Stimulated activated CD8-positive, alpha-beta memory T cell treated with anti-CD3 and anti-CD28 coated beads, Interleukin-15, amount 100 ng/mL, for 4 hours (primary cell): ENCODE results near the gene CHCHD3.

ENCODE experiments used
- DNase-seq, 2 donors: peaks; one replicate each; pipeline ENCODE4 v3.0.0-alpha.2; 2020; ENCODE audit warnings: low read depth in 2 of 2

Gene CHCHD3

DNA sequence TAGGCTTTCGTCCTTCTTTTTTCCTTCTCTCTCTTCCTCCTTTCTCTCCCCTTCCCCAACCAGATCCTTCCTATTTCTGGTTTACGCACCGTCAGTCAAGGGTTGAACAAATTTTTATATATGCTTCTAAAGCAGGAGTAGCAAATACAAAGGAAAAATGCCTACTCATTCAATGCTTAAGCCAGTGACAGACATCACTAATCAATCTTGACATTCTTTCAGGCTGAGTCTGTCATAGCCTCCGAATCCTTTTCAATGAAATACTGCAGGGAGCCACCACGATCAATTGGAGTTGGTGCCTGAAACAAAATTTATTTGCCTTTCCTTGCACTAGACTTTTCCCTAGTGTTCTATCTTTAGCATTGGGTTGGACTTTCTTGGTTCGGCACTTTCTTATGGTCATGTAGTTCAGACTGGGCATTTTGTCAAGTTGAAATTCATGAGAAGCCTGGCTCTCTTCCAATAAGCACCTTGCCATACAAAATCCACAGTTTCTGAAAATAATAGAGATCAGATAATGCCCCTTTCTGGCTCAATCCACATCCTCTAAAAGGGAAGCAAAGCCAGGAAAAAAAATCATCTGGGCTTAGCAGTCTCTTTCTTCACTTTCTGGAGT lies 266.1 kb downstream of the CHCHD3 start:
- no peak for DNase-seq

DNA sequence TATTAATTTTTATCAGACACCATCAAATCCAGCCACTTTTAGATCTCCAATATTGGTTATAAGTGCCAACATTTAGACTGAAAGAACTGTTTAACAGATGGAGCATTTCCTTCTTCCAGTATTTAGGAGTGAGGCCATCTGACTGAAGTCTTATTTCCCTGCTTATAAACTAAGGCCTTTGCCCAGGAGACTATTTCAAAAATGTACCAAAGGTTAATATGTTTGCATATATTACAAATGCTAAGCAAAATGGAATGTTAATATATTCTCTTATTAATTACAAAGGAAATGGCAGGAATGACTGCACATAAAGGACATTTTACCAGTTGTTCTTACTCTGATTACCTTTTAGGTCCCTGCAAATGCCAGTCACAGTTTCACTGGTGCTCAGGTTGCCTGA lies 266.8 kb downstream of the CHCHD3 start:
- no peak for DNase-seq

DNA sequence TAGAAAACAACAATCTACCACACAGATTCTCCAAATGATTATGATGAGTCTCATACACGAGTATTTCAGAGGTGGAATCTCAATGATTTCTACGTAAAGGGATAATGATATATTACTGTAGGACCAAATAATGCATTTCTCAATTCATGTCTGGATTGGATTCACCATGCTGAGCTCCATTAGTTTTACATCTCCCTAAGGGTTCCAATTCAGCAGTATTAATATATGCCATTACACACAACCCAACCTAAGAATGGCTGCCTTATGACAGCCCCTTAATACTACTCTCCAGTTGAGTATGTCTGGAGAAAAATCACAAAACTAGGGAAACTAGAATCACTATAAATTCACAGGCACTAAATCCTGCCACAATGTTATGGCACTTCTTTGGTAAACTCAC lies 271.3 kb downstream of the CHCHD3 start:
- no peak for DNase-seq

DNA sequence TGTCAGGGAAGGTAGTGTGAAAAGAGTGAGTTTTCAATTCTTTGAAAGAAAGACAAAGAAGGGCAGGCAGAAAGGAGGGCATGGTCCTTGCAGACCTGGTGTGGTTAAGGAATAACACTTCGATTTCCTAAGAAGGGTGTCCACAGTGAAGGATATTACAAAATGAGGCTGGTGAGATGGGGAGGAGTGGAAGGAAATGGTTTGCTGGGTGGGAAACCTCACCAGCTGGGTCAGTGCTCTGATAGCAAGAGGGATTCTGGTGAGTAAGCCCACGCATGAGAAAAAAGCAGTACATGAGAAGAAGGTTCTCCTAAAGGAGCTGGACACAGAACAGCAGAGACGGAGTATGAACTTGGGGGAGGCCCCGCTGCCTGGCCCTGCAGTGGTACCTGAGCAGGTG lies 275.1 kb downstream of the CHCHD3 start:
- no peak for DNase-seq

DNA sequence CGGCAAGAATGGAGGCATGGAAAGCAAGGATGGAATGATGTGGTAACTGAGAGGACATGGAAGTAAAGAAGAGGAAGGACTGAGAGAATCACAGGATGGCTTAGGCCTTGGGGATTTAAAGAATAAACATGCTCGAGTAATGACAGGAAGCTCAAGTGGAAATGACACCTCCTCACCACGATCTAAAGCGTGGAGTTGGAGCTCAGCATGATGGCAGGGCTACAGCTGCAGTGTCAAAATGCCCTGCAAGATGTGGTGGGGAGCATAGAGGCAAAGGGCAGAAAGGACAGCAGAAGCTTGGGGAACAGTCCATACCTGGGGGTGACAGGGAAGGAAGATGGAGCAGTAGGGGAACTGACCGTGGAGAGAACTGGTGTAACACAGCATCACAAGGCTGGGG lies 276.1 kb downstream of the CHCHD3 start:
- no peak for DNase-seq

DNA sequence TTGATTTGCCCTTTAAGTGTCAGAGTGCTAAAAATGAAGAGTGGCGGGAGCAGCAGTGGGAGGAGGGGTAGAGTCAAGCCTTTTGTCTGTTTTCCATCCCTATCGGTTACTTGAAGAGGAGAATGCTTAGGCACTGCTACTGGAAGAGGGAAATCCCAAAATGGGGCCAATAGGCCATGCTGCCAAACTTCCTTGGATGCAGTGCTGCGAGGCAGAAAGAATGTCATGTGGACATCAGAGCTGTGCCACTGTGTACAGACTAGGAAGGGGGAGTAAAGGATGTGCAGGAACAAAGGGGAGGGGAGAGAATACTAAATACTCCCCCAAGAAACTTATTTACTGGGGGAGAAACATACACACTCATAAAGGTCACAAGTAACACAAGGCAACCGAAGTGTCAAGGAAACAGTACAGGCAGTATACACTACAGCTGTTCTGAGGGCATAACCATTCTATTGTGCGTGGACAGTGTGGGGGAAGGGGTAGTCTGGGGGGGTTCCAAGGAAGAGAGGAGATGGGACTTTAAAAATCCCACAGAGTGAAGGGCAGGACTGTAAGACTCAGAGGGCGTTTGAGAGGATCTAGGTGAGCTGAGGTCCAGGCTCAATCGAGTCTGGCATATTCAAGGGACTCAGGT lies 276.9 kb downstream of the CHCHD3 start:
- DNase-seq = no peak

DNA sequence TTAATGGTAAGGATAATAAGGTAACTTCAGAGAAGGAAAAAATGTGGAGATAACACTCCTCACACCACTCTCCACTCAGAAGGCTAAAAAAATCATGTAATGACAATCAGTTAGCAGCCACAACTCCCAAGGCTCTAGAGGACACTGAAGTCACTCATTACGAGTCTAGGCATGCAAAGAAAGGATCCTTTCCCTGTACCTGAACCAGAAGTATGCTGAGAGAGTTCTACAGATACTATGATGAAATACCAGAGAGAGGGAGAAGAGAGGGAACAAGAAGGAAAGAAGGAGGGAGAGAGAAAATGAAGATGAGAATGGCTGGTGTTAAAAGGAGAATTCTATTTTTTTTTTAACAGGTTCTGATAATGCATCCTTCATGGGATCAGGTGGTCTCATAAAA lies 281.4 kb downstream of the CHCHD3 start:
- no peak for DNase-seq

DNA sequence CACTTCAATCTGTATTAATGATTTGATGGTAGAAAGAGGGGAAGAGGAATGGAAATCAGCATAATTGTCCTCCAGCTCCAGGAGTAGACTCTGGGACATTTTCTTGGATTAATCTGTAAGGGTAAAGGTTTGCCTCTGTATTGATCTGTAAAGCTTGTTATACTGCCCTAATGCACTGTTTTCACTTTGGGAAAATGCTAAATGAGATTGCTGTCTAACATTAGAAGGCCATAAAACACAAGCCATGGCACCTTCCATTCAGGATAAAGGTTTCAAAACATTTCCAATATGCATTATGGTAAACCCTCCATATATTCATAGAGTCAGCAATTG lies 282.8 kb downstream of the CHCHD3 start:
- no peak for DNase-seq

DNA sequence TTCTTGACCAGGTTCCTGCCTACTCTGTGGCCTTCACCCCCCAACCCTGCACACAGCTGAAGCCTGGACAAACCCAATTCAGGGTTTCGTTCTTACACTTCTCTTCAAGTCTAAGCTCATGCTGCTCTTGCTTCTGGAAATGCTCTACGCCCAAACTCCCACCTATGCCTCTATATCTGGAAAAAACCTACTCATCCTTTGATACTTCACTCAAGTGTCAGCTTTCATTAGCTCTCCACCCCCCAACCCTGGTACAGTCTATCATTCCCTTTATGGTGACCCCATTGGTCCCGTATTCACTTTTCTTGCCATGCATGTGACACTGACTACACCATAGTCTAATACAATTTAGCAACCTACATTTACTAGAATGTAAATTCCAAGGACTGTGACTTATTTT lies 284.7 kb downstream of the CHCHD3 start:
- DNase-seq = no peak

DNA sequence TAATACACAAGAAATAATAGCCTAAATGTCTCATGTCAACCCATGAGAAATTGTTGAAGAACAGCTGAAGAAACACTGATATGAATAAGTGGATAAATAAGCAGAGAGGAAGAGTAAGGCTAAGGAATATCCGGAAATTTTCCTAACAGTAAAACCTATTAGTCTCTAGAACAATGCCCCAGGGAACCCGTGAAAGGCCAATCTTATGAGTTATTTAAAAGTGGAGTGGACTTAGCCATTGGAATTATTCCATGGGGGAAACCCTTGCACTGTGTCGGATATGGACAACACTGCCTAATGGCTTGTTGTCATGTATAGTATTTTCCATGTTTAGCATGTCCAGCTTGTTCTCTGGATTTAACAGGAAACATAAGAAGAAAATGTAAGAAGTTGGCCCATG lies 288.4 kb downstream of the CHCHD3 start:
- no peak for DNase-seq

DNA sequence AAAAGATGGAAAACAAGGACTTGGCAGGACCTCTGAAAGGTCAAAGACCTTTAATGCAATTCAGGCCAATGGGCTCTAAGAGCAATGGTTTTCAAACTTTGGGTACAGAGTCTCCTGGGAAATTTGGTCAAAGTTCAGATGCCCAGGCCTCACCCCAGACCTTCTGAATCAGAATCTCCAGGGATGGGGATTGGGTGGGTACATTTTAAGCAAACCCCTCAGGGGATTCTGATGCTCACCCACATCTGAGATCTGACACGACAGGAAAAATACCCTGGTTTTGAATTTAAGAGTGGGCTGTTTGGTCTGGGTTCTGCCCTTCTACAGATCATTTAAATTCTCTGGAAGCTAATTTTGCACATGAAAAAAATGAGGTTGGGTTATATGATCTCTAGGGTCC lies 290.9 kb downstream of the CHCHD3 start:
- no peak for DNase-seq

DNA sequence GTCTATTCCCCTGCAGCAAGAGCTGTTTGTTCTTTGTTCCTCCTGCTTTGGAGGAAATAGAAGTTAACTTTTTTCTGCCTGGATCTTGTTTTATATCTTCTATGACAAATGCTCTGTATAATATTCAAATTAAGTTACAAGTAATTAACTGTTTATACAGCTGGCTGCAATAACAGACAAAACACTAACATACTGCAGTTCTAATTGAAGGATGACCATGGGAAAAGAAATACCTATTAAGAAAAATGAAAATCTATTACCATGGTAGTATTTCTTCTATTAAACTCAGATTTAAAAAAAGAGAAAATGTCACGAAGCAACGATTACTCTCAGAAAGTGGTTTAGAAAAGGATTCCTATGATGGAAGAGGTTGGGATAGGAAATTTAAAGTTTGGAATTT lies 291.8 kb downstream of the CHCHD3 start:
- no peak for DNase-seq

DNA sequence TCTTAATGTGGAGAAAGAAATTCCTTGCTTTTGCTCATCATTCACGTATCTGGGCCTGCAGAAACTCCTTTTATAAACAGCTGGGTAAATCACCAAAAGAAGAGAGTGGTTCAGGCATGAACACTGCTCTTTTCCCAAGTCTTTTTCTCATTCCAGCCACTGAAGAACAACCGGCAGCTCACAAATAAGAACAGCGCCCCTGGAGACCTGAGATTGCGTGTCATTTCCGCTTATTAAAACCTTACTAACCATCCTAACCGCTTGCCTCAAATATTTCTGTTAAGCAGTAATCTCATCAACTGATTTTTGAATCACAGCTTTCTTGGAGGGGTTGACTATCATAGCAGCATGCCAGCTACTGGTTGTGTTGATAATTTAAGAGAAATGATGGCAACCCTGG lies 292.6 kb downstream of the CHCHD3 start:
- DNase-seq = no peak

DNA sequence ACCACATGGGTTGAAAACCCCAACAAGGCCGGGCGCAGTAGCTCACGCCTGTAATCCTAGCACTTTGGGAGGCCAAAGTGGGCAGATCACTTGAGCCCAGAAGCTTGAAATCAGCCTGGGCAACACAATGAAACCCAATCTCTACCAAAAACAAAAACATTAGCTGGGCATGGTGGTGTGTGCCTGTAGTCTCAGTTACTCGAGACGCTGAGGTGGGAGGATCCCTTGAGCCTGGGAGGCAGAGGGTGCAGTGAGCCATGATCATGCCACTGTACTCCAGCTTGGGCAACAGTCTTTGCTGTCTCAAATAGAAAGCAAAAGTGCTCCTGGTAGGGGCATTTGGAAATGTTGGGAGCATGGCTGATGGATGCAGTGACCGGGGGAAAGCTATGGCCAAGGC lies 296.0 kb downstream of the CHCHD3 start:
- DNase-seq = no peak

DNA sequence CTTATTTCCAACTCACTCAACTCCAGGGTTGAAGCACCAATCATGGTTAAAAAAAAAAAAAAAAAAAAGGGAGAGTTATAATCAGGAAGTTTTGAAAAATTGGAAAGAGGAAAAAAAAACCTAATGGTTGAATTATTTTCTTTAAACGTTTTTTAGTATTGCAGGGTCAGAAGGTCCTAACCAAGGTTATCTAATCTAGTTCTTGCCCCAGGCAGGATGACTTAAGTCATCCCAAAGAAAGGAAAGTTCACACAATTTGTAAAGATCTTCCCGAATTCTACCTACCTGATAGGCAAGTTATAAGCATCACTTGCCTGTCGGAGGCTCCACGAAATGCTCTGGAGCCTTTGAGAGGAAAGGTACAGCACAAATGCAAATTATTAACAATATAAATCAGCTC lies 297.5 kb downstream of the CHCHD3 start:
- DNase-seq = no peak

DNA sequence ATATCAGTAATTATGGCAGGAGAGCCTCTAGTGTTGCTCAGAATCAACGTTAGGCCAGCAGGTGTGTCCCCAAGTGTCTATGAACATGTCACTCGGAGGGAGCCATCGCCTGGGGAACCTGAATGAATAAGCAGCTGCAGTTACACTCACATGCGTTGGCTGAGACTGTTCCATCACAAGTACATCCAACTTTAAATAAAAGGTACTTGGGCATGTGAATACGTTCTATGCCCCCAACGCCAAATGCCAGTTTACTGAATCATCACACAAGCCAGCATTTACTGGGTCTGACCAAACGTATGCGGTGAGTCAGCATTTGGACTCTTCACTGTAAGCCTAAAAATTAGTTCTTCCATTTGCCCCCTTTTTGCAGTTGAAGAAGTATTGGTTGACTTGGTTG lies 298.1 kb downstream of the CHCHD3 start:
- no peak for DNase-seq

DNA sequence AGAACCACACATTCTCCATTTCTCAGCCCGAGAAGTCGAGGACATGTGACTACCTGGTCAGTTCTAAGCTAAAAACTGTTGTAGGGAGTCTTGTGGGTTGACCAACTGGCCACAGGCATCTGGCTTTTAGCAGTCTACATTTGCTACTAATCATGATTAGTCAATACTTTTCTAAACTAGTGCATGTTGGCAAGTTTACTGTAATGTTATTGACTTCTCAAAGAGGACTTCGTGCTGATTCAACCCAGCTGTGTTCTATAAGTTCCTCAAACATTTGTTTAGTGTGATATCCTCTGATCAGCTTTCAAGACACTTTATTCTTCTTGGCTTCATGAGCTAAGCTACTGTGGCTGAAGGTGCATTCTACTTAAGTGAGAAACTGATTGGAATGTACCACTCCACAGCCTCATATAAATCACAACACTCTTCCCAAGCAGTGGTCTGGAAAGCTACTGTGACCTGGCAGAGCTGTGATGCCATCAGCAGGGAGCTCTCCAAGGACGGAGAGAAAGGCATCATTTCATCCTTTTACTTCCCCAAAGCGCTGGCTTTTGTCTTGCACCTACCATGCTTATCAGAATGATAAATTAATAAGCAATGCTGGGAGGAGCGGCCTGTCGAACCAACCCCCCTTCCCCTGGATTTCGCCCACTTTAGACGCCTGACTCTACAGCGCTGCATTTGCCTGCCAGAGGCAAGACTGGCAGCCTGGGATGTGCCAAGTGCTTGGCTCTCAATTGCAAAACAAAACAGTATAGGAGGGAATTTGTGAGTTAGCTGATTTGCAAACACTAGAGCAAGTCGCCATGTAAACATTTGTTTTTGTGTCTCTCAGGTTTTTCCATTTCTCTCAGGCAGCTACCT lies 298.9 kb downstream of the CHCHD3 start:
- DNase-seq = no peak

DNA sequence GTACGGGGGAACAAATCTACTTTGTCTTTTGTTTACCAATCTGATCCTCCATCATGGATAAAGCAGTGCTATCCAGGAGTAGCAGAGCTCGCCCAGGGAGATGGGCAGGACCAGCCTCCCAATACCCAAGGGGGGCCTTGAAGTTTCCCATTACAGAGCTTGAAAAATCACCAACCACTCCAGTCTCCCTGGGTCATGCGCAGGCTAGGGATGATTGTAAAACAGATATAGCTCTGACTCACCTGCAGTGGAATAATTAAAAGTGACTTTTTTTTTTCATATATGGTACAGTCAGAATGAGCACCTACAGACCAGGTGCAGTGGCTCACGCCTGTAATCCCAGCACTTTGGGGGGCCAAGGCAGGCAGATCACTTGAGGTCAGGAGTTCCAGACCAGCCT lies 301.1 kb downstream of the CHCHD3 start:
- no peak for DNase-seq

DNA sequence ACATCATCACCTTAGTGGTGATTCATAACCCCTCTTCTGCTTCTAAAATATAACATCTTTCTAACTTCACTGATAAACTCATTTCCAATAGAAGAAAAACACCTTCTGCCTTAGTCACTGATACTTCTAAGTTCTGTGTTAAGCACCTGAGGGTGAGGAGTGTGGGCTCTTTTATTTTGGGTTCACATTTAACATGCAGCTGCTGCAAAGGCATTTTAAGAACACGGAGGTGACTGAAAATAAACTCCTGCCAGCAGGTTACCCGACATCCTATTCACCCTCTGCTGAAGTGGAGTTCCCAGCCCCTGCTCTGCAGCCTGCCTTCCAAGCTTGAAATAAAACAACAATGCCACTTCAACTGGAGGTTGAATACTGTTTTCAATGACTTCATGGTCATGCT lies 302.7 kb downstream of the CHCHD3 start:
- no peak for DNase-seq

DNA sequence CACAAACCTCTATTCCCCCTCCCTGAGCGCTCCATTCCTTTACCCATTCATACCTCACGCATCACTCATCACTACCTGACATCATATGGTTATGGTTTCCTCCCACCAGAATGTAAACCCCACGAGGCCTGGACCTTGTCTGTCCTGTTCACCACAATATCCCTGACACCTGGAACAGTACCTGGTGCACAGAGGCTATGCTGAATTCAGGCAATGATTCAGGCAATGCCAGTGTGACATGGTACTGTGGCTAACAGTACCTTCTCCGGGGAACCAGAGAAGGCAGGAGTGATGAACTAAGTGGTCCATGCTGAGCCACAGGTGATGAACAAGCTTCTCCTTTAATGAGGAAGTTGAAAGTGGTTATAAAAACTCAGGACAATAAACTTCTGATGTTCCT lies 303.1 kb downstream of the CHCHD3 start:
- DNase-seq = no peak

DNA sequence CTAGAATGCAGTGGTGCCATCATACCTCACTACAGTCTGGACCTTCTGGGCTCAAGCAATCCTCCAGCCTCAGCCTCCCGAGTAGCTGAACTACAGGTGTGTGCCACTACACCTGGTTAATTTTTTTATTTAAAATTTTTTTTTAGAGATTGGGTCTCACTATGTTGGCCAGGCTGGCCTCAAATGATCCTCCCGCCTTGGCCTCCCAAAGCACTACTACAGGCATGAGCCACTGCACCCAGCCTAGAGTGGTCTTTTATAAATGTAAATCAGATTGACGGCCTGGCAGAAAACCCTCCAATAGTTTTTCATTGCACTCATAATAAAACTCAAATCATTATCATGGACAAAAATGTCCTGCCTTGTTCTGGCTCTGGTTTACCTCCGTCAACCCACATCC lies 303.9 kb downstream of the CHCHD3 start:
- DNase-seq = no peak

DNA sequence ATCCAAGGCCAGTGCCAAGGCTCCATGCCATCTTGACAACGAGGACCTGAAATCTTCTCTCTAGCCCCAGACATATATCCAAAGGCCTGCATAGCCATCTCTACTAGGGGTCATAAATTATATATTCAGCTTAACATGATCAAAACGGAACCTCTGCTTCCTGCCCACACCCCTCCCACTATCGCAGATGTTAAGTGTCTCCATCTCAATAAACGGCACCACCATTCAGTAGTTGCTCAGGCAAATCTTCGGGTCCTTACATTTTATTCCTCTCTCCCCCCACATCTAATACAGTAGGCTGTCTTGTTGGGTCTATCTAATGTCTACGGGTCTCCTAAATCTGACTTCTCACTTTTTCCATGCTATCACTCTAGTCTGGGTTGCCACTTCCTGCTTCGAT lies 304.5 kb downstream of the CHCHD3 start:
- no peak for DNase-seq

DNA sequence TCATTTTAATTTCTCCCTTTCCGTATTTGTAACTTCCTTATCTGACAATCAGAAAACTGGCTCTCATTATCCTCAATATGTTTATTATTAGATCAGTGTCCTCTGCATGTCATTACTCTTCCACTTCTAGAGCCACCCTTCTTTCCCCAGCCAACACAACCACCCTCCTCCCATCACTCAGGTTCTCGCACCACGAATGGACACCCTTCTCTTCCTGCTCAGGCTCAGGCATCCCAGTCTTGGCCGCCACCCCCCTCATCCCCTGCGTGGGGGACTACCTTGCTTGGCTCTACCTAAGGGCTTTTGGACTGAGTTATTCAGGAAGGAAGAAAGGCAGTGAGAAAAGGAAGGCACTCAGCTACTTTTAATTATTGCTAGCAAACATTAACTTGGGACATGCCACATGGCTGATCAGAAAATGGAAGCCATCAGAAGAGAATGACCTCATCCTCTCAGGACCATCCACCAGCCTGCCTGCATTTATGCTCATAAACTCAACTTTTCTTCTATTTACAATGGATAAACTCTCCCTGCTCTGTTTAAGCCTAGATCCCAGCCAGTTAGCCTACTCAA lies 305.8 kb downstream of the CHCHD3 start:
- DNase-seq = no peak
